Measurements from ENCODE around the gene PRDM7. TPM values are rescaled to one million over a fixed set of nuclear protein-coding genes. Genes with fewer than 3 reads are reported as not detected.
"Not testable (repeated sequence)": the region's sequence is repeated elsewhere in the genome, so short reads cannot be mapped to it uniquely, and the experiment has no call there.

Gene PRDM7
- polyA plus RNA-seq, 1 donor, result not detected

DNA sequence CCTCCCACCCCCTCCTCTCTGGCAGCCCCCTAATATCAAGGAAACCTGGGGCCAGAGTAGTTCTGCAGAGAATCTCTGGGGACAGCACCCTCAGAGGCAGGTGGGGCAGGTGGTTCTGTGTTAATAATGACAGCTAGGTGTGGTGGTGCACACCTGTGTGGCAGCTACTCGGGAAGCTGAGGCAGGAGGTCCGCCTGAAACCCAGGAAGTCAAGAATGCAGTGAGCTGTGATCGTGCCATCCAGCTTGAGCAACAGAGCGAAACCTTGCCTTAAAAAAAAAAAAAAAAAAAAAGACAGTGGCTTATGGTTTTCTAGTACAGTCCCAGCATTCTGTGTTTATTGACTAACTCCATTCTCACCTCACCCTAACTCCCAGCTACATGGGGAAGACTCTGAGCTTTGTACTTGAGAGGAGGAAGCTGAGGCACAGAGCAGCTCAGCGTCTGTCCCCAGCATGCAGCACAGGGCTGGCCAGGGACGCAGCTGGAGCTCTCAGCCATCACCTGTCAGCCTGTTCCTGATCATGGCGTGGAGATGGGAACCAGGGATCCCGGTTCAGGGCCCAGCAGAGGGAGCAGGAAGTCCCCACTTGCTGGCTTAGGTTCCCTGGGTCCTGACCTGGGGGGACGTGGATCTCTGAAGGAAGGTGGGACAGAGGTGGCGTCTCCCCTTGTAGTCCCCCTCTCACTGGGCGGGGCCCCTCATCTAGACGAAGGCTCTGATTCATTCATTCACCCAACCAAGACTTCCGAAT is 64.0 kb downstream of the PRDM7 start:
- no peak for DNase-seq

DNA sequence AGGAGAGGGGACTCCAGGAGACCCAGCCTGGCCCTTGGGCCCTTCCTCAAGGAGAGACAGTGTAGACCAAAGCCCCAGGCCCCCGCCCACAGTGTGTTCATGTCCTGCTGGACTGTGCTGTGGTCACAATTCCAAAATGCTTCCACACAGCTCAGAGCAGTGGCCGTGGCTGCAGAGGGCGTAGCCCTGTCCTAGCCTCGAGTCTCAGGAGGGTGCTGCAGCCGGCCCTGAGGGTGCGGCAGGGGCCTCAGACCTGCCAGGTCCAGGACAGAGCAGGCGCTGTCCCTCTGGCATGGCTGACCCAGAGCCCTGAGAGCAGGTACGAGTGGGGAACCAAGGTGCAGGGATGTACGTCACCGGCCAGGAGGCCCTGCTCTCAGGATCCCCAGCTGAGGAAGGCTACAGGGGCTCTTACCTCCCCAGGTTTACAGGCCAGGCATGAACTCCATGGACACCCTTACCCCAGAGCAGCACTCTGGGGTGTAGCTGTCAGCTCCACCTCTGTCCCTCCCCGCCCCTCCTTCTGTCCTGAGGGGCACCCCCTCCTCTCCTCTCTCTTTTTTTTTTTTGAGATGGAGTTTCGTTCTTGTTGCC is 65.1 kb downstream of the PRDM7 start:
- DNase-seq, result no peak

- no peak for DNase-seq
Observed at GRCh38 chr16:90011508-90011819, 65.7 kb downstream of the PRDM7 start.

GRCh38 chr16:90010676-90011507 is 66.2 kb downstream of the PRDM7 start:
- no peak for DNase-seq

DNA sequence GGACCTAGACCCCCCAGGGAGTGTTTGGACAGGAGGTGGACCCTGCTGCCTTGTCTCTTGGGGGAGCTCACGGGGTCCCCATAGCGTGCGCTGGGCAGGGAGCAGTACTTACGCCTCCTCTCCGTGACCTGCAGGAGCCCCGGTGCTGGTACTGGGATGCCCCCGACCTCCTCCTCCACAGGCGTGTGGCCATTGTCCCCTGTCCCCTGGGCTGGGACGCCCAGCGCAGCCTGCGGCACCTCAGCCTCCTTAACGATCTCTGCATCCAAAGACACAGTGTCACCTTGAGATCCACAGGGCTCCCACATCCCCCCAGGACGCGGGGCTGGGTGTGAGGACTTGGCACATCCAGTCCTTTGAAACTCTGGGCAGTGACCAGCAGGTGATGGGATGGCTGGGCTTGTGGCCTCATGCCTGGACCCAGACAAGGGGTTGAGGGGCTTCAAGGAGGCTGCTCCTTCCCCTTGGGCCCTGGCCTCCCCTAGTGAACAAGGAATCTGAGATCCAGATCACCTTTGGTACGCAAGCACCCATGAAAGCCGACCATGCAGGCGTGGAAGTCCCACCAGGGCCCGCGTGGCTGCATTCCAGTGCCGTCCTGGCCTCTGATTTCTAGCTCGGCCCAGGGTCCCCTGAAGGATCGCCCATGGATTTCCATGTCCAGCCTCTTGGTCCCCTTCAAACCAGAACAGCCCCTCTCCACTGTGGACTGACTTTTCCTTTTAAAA is 67.8 kb downstream of the PRDM7 start:
- DNase-seq, result no peak

DNA sequence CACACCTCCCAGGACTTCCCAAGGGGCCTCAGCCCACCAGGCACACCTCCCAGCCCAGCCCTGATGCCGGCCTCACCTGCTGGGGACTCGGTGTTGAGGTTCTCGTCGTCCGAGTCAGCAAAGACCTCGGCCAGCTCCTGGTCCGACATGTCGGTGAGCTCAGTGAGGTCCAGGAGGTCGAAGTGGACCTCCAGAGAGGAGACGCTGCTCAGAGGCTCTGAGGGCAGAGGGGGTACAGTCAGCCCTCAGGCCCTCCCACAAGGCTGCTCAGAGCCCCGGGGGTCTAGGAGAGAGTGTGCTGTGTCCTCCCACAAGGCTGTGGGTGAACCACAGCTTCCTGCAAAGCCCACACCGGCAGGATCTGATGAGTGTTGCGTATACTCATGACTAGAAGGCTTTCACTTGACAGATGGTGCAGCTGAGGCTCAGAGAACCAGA is 68.4 kb downstream of the PRDM7 start:
- no peak for DNase-seq

- DNase-seq, result not testable (repeated sequence)
Observed at GRCh38 chr16:90007635-90008234, 69.4 kb downstream of the PRDM7 start.

GRCh38 chr16:90007015-90007414 is 70.1 kb downstream of the PRDM7 start:
- DNase-seq, result no peak

Other genes starting within 250 kb of the PRDM7 start
- 3.1 TPM for gene SPIRE2, start 248.9 kb downstream of the PRDM7 start, polyA plus RNA-seq (ENCODE audit: insufficient read length)
- 115 TPM for gene TCF25, start 203.7 kb downstream of the PRDM7 start, polyA plus RNA-seq (ENCODE audit: insufficient read length)
- 2.6 TPM for gene MC1R, start 158.5 kb downstream of the PRDM7 start, polyA plus RNA-seq (ENCODE audit: insufficient read length)
- 7.2 TPM for gene TUBB3, start 154.0 kb downstream of the PRDM7 start, polyA plus RNA-seq (ENCODE audit: insufficient read length)
- 31.3 TPM for gene DEF8, start 128.6 kb downstream of the PRDM7 start, polyA plus RNA-seq (ENCODE audit: insufficient read length)
- gene DBNDD1, start 57.9 kb downstream of the PRDM7 start, polyA plus RNA-seq (ENCODE audit: insufficient read length), result 16.1 TPM

All from hindlimb muscle (tissue), 1 donor.